Vagina (tissue), 2 donors: ENCODE data around the gene AAGAB.

Source experiments
- POLR2A ChIP-seq, 2 donors: fragments of 450-650 bp; IDR thresholded peaks; one replicate each; pipeline ENCODE4 v1.6.1; 2017; ENCODE audit warnings: antibody characterized with exemption in 2 of 2, mild to moderate bottlenecking in 2 of 2, moderate library complexity in 2 of 2
- POLR2AphosphoS5 ChIP-seq, 2 donors: sonication (generic); formaldehyde crosslinking; IDR thresholded peaks; one replicate each; pipeline ENCODE4 v1.9.0; 2017; ENCODE audit warnings: antibody characterized with exemption in 2 of 2, mild to moderate bottlenecking in 2 of 2, low read depth in 1 of 2; ENCODE audit not compliant: insufficient read depth in 1 of 2
- TF ChIP-seq, protein P1 (sequence below), 3 experiments: fragments of 450-650 bp in 2 of 3; fragments of 200-600 bp in 1 of 3; sonication (generic) in 1 of 3; IDR thresholded peaks; one replicate each; pipeline ENCODE4 v1.5.1; 2017 to 2019; ENCODE audit warnings: antibody characterized with exemption in 3 of 3, mild to moderate bottlenecking in 2 of 3, moderate library complexity in 2 of 3

GRCh38 chr15:67249830-67250229 is 4.6 kb downstream of the AAGAB start:
- TF ChIP-seq, protein P1, sequence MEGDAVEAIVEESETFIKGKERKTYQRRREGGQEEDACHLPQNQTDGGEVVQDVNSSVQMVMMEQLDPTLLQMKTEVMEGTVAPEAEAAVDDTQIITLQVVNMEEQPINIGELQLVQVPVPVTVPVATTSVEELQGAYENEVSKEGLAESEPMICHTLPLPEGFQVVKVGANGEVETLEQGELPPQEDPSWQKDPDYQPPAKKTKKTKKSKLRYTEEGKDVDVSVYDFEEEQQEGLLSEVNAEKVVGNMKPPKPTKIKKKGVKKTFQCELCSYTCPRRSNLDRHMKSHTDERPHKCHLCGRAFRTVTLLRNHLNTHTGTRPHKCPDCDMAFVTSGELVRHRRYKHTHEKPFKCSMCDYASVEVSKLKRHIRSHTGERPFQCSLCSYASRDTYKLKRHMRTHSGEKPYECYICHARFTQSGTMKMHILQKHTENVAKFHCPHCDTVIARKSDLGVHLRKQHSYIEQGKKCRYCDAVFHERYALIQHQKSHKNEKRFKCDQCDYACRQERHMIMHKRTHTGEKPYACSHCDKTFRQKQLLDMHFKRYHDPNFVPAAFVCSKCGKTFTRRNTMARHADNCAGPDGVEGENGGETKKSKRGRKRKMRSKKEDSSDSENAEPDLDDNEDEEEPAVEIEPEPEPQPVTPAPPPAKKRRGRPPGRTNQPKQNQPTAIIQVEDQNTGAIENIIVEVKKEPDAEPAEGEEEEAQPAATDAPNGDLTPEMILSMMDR (IDR thresholded peaks at IDR 0.05): no peak
- TF ChIP-seq POLR2A (IDR thresholded peaks at IDR 0.05): no peak
- TF ChIP-seq POLR2AphosphoS5 (IDR thresholded peaks at IDR 0.05; ENCODE audit: insufficient read depth in 1 of 2, low read depth in 1 of 2): no peak
